IMR-90 (cell line): ENCODE data around the gene RASSF4. TPM values are rescaled to one million over a fixed set of nuclear protein-coding genes. Genes with fewer than 3 reads are reported as not detected.

ENCODE experiments used
- ATAC-seq: fragments of 200-7000 bp; cut with Tn5 transposase; 2 replicates; pipeline ENCODE4 v1.9.1; 2020; ENCODE audit warnings: low read depth, mild to moderate bottlenecking, moderate library complexity
- BruUV-seq: library from RNA; stranded (reverse); fragments of 400-500 nt; replicated peaks from 2 replicates; lab custom pipeline; 2021; lab: Mats Ljungman, UMichigan
- CTCF ChIA-PET: fragments of 300-600 bp; formaldehyde crosslinking; extraction: SDS; loops from one replicate; lab custom pipeline; 2021; ENCODE audit warnings: antibody characterized with exemption; lab: Yijun Ruan, JAX
- POLR2A ChIA-PET: fragments of 300-600 bp; sonication (Branson Sonifier 250); formaldehyde crosslinking; loops from one replicate; lab custom pipeline; 2022; ENCODE audit warnings: antibody characterized with exemption; ENCODE audit not compliant: unreplicated experiment; lab: Charles Lee
- DNase-seq: peaks from one replicate; pipeline ENCODE4 v3.0.0; 2013
- H2AFZ ChIP-seq: replicated peaks from 2 replicates; pipeline ENCODE3; 2013; ENCODE audit warnings: low read length, mild to moderate bottlenecking; ENCODE audit not compliant: poor library complexity
- H2AK5ac ChIP-seq: 2 replicates; pipeline ENCODE4 v1.6.1; 2013; ENCODE audit warnings: low read depth, low read length, inconsistent platforms
- H2AK9ac ChIP-seq: replicated peaks from 2 replicates; pipeline ENCODE3; 2013; ENCODE audit warnings: mild to moderate bottlenecking, low read depth, low read length, moderate library complexity; ENCODE audit not compliant: poor library complexity
- H2BK120ac ChIP-seq: 2 replicates; pipeline ENCODE4 v1.6.1; 2013; ENCODE audit warnings: low read depth, low read length, inconsistent platforms
- H2BK15ac ChIP-seq: 3 replicates; pipeline ENCODE4 v1.6.1; 2013; ENCODE audit warnings: low read depth, low read length, inconsistent platforms
- H2BK20ac ChIP-seq: 2 replicates; pipeline ENCODE4 v1.6.1; 2013; ENCODE audit warnings: low read depth, mild to moderate bottlenecking, inconsistent platforms, low read length, moderate library complexity
- H2BK5ac ChIP-seq: 2 replicates; pipeline ENCODE4 v1.6.1; 2013; ENCODE audit warnings: mild to moderate bottlenecking, low read depth, low read length, inconsistent platforms; ENCODE audit not compliant: poor library complexity, severe bottlenecking
- H3K14ac ChIP-seq: replicated peaks from 2 replicates; pipeline ENCODE4 v1.6.1; 2013; ENCODE audit warnings: low read depth, low read length, inconsistent platforms
- H3K18ac ChIP-seq: 2 replicates; pipeline ENCODE4 v1.6.1; 2013; ENCODE audit warnings: low read depth, low read length, control low read depth
- H3K23ac ChIP-seq: 2 replicates; pipeline ENCODE4 v1.6.1; 2013; ENCODE audit warnings: low read depth, low read length, inconsistent platforms
- H3K27ac ChIP-seq: 2 replicates; pipeline ENCODE4 v1.5.1; 2013; ENCODE audit warnings: mild to moderate bottlenecking, control low read depth, low read length; ENCODE audit not compliant: insufficient read depth
- H3K27me3 ChIP-seq: 2 replicates; pipeline ENCODE4 v1.6.1; 2013; ENCODE audit warnings: low read length; ENCODE audit not compliant: control insufficient read depth, insufficient read depth
- H3K36me3 ChIP-seq: 2 replicates; pipeline ENCODE4 v1.6.1; 2013; ENCODE audit warnings: low read length, mixed read lengths; ENCODE audit not compliant: control insufficient read depth, insufficient read depth
- H3K4ac ChIP-seq: 2 replicates; pipeline ENCODE4 v1.6.1; 2013; ENCODE audit warnings: low read depth, low read length, inconsistent platforms
- H3K4me1 ChIP-seq: 2 replicates; pipeline ENCODE4 v1.6.1; 2013; ENCODE audit warnings: low read length, mixed read lengths; ENCODE audit not compliant: control insufficient read depth, insufficient read depth
- H3K4me2 ChIP-seq: 2 replicates; pipeline ENCODE4 v1.6.1; 2013; ENCODE audit warnings: low read depth, mild to moderate bottlenecking, control low read depth, low read length, moderate library complexity
- H3K4me3 ChIP-seq: 2 replicates; pipeline ENCODE4 v1.5.1; 2013; ENCODE audit warnings: low read depth, mild to moderate bottlenecking, control low read depth, low read length, moderate library complexity; ENCODE audit not compliant: insufficient read depth
- H3K56ac ChIP-seq: 2 replicates; pipeline ENCODE4 v1.6.1; 2013; ENCODE audit warnings: low read length, inconsistent platforms; ENCODE audit not compliant: insufficient read depth; ENCODE audit errors: extremely low read depth
- H3K79me1 ChIP-seq, 2 experiments: 2 replicates each; pipeline ENCODE4 v1.6.1; 2013; ENCODE audit warnings: low read length in 2 of 2, inconsistent platforms in 1 of 2, low read depth in 1 of 2
- H3K9ac ChIP-seq: 2 replicates; pipeline ENCODE4 v1.6.1; 2013; ENCODE audit warnings: low read depth, low read length, control low read depth
- H3K9me1 ChIP-seq: 2 replicates; pipeline ENCODE4 v1.6.1; 2013; ENCODE audit warnings: low read length, inconsistent platforms; ENCODE audit not compliant: insufficient read depth
- H3K9me3 ChIP-seq: 2 replicates; pipeline ENCODE4 v1.6.1; 2013; ENCODE audit warnings: low read length; ENCODE audit not compliant: control insufficient read depth, insufficient read depth
- H4K20me1 ChIP-seq: 2 replicates; pipeline ENCODE4 v1.6.1; 2013; ENCODE audit warnings: low read length, inconsistent platforms; ENCODE audit not compliant: insufficient read depth
- H4K5ac ChIP-seq: 2 replicates; pipeline ENCODE4 v1.6.1; 2013; ENCODE audit warnings: mild to moderate bottlenecking, low read depth, low read length, control low read depth
- H4K8ac ChIP-seq, 2 experiments: 2 replicates each; pipeline ENCODE4 v1.6.1; 2013; ENCODE audit warnings: low read depth in 2 of 2, low read length in 2 of 2, control low read depth in 1 of 2, inconsistent platforms in 1 of 2
- H4K91ac ChIP-seq: 2 replicates; pipeline ENCODE4 v1.6.1; 2013; ENCODE audit warnings: low read depth, low read length, inconsistent platforms; ENCODE audit not compliant: insufficient read depth
- CEBPB ChIP-seq: IDR thresholded peaks from 2 replicates; pipeline ENCODE4 v1.6.1; 2012; ENCODE audit warnings: low read depth, low read length, improper control_type of control experiment
- CHD1 ChIP-seq: IDR thresholded peaks from 2 replicates; pipeline ENCODE4 v1.6.1; 2012; ENCODE audit warnings: low read depth, low read length, improper control_type of control experiment
- MAFK ChIP-seq: IDR thresholded peaks from 2 replicates; pipeline ENCODE4 v1.6.1; 2012; ENCODE audit warnings: low read depth, low read length, improper control_type of control experiment
- MXI1 ChIP-seq: IDR thresholded peaks from 2 replicates; pipeline ENCODE4 v1.6.1; 2012; ENCODE audit warnings: low read depth, mild to moderate bottlenecking, low read length, moderate library complexity, borderline replicate concordance
- WGBS, 2 experiments: methylation state at CpG; one replicate each; pipeline versions ENCODE4 v1.1.5 to v1.1.7; 2013; ENCODE audit warnings: missing lambda C conversion rate in 2 of 2; ENCODE audit not compliant: insufficient read length in 1 of 2; ENCODE audit errors: extremely low coverage in 2 of 2; 5-methylcytosine and 5-hydroxymethylcytosine counted together
- dilution Hi-C: fragments of 300-500 bp; cut with HindIII; formaldehyde crosslinking; loops from one replicate; pipeline ENCODE4 v1.14.3; 2018; ENCODE audit warnings: low sequenced_read_pairs; ENCODE audit not compliant: unreplicated experiment
- in situ Hi-C: fragments of 300-500 bp; cut with MboI; formaldehyde crosslinking; loops from 3 replicates; pipeline ENCODE4 v1.14.3; 2019; ENCODE audit warnings: low sequenced_read_pairs, inconsistent platforms, mixed read lengths
- intact Hi-C: fragments of 100-400 bp; cut with micrococcal nuclease; formaldehyde crosslinking; loops from 2 replicates; pipeline ENCODE4 v1.10.0; 2022
- polyA plus RNA-seq, 3 experiments: library from polyadenylated mRNA; depleted of rRNA; stranded (reverse); fragments of >200 nt; gene quantifications; 2 replicates each; pipeline ENCODE4 v1.2.3, GENCODE V29; 2012; ENCODE audit warnings: low replicate concordance in 1 of 3
- total RNA-seq: library from RNA; depleted of rRNA; stranded (reverse); fragments of >200 nt; gene quantifications from 2 replicates; pipeline ENCODE4 v1.2.3, GENCODE V29; 2012
- TF ChIP-seq, protein P1 (sequence below): fragments of 150-350 bp; IDR thresholded peaks from 2 replicates; pipeline ENCODE4 v1.6.1; 2016; ENCODE audit warnings: low read depth, mild to moderate bottlenecking, low read length, moderate library complexity, borderline replicate concordance

Gene RASSF4
- total and polyA plus RNA-seq, 2 of the 4 experiments (the other 2 are of a cell fraction): 5.9 to 8.6 TPM

DNA sequence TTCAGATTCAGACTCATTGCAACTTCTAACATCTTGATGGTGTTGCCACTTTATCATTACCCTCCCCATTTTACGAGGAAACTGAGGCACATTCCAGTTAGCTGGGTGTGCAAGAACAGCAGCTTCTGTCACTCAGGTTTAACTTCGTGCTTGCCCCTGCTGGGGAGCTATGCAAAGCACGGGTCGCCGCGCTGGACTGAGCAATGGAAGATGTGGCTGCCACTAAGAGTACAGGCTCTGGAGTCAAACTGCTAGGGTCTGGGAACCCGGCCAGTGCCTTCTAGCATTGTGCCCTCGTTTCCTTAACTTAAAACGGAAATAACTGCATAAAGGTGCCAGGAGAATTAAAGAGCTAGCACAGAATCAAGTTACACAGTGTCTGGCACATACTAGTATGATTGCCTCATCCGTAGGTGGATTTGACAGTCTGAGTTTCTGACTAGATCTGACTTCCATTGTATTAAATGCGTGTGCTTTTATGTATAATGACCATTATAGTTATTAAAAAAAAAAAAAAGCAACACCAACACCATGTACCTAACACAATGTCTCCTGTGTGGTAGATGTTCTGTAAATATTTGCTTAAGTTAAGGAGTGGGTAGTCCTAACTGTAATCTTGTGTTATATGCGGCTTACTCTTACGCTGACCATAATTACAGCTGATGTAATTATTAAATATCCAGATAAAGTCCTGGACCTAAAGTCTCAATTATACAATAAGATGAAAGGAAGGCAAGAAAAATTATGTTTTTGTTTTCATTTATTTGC lies 42.0 kb downstream of the RASSF4 start:
- H2BK20ac ChIP-seq: peak overlapping the region; percentile 81
- WGBS, 2 experiments: 0% methylated on average over 6 of the region's 13 CpGs; no CpG with 5 or more reads in 1 of the 2 experiments
- CTCF ChIA-PET: interaction anchor here (0.6 to 2.3 kb wide), 5 partner anchors 18 to 69 kb away, joined by 3 to 7 read pairs (median 4); no protein-coding TSS in a partner anchor

More for the DNA sequence above, 42.0 kb downstream of the RASSF4 start:
- POLR2A ChIA-PET: interaction anchor here (0.7 kb wide), 1 partner anchor 21 kb away, joined by 3 read pairs; no protein-coding TSS in a partner anchor
- Histone ChIP-seq H2BK120ac (peak overlapping the region; percentile 94), H3K4me3 (peak overlapping the region; percentile 51), H3K27ac (peak overlapping the region; percentile 74), H2AFZ (peak overlapping the region; percentile 91), H2BK15ac (peak overlapping the region; percentile 80; the same call in 2 of the 3 replicates), H2BK5ac (peak overlapping the region; percentile 91), H3K79me1 (peaks cover 16 to 41% of the 10 kb centered on the region in 2 experiments), H4K8ac (peak overlapping the region; percentile 82 to 100), H3K23ac (peak overlapping the region; percentile 100), H3K9ac (peak overlapping the region; percentile 81), H4K91ac (peak overlapping the region; percentile 99), H3K9me1 (peaks cover 20% of the 10 kb centered on the region), H3K56ac (peak overlapping the region; percentile 97), H3K27me3 (no peaks in the 10 kb centered on the region), H4K20me1 (no peaks in the 10 kb centered on the region), H3K18ac (peak overlapping the region; percentile 88), H3K4ac (peak overlapping the region; percentile 99), H3K4me2 (peak overlapping the region; percentile 85), H3K14ac (peak overlapping the region; percentile 100), H3K36me3 (peaks cover 6% of the 10 kb centered on the region), H3K9me3 (no peaks in the 10 kb centered on the region), H3K4me1 (peaks cover 14% of the 10 kb centered on the region), H2AK9ac (peak overlapping the region; percentile 95), H4K5ac (peak overlapping the region; percentile 88), H2AK5ac (peak overlapping the region; percentile 86)
- DNase-seq (peak; percentile 69), ATAC-seq (peak; percentile 65)
- in situ Hi-C loops (no loop called here), dilution Hi-C loops (no loop called here), intact Hi-C loops (loop anchor here (2.0 to 10.0 kb wide), 3 partner anchors 21 to 463 kb away; no protein-coding TSS in a partner anchor)
- no TSS peak for BruUV-seq
- TF ChIP-seq MAFK (no peak), CEBPB (peak; percentile 89), MXI1 (0 out of 2 replicates have a peak, but pooled peaks have one; percentile 12), CHD1 (0 out of 2 replicates have a peak, but pooled peaks have one; percentile 14)
- TF ChIP-seq, protein P1, sequence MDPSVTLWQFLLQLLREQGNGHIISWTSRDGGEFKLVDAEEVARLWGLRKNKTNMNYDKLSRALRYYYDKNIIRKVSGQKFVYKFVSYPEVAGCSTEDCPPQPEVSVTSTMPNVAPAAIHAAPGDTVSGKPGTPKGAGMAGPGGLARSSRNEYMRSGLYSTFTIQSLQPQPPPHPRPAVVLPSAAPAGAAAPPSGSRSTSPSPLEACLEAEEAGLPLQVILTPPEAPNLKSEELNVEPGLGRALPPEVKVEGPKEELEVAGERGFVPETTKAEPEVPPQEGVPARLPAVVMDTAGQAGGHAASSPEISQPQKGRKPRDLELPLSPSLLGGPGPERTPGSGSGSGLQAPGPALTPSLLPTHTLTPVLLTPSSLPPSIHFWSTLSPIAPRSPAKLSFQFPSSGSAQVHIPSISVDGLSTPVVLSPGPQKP: no peak
